CMK (cell line): Measurements from ENCODE around the gene DUSP10.

Source experiments
- DNase-seq: peaks from one replicate; pipeline ENCODE4 v3.0.0-alpha.2; 2010; ENCODE audit warnings: low read depth

DUSP10 gene

DNA sequence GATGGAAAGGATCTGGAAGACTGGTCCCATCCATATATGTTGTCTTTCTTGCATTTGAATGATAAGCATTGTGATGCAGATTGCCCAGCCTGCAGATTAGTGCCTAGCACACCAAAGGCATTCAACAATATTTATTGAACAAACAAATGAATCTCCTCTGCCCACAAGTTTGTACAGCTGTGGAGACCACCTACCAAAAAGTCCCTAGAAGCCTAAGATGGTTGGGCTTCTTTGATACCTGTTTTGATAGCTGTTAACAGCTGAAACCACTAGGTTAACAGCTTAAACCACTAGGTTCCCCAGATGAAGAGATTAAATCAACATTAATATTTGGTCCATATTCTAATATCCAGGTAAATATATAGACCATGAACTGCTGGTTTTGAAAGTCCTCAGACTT, 9.8 kb downstream of the DUSP10 start:
- no peak for DNase-seq

DNA sequence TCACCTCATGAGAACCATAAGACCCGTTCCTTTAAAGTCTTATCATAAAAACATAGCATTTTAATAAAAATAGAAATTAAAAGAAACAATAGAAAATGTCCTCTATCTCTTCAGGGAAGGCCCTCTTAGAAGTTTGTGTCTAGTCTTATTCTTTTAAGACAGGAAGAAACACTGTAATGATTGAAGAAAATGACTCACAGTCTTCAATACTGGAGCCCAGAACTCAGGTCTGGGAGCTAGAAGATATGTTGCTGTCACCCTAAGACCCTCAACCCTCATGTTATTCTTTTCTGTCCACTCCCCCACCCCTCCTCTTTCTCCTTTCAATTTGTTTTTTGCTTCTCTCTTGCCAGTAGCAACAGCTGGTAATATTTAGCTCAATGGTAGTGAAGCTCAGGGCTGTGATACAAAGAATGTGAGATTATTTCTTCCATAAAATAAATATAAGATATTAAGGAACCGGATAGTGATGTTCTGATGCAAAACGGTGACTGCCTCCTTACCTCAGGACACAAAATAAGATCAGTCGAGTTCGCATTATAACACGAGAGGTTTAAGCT, 12.0 kb downstream of the DUSP10 start:
- no peak for DNase-seq

GRCh38 chr1:221728037-221728505, 13.8 kb downstream of the DUSP10 start:
- DNase-seq: no peak

DNA sequence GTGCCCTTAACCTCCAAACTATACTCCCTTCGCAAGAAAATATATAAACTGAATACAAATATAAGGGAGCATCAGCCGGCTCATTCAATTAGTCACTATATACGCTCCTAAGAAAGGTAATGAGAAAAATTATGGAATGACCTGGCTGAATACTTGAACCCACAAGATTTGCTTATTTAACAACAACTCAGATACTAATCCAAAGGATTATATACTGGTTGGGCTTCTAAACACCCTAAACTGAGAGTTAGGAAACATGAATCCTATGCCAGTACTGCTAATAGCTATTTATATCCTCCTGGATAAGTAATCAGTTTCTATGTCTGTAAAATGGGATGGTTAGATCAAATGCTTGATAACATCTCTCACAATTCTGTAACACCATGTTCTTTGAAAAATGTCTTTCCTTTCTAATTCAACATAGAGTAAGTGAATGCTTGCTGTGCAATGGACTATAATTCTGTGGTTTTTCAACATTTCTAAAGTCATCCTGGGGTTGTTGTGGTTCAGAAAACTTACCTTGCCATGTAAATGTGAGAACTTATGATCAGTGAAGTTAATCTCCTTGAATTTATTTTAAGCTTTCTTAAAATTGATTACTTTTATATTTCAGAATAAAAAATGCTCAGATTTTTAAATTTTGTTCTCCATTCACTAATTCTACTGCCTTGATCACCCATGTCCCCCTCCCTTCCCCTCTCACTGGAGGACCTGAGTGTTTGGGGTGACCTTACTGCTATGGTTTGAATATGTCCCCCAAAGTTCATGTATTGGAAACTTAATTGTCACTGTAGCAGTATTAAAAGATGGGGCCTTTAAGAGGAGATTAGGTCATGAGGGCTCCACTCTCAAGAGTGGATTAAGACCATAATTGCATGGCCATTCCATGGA, 14.5 kb downstream of the DUSP10 start:
- DNase-seq: no peak

- DNase-seq: no peak
These were observed 15.9 kb downstream of the DUSP10 start for GRCh38 chr1:221725735-221726672.

DNA sequence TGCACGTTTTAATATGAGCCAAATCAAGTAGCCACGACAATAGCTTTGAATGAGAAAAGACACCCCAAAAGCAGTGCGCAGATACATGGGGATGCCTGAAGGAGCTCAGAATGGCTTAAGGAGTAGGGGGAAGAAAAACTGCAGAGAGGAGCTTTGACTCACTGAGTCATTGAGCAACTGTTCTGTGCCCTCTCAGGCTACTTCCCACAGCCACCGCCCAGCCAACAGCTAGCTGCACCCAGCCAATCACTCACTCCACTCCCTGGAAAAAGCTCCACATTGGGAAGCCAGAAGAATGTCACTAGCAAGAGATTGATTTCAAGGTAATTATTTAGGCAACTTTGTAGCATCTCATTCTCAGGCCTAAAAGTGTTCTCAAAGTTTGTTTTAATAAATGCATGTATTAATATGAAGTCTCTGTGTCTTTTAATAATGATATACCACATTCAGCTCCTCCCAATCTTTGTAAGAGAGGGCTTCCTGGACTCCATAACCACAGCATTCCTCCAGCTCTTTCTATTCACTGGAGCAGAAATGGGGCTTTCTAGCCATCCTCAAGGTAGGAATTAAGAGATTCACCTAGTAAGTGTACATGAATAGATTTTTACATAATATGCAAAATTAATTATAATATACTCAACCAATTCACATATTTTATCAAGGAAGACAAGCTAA, 16.8 kb downstream of the DUSP10 start:
- no peak for DNase-seq

DNA sequence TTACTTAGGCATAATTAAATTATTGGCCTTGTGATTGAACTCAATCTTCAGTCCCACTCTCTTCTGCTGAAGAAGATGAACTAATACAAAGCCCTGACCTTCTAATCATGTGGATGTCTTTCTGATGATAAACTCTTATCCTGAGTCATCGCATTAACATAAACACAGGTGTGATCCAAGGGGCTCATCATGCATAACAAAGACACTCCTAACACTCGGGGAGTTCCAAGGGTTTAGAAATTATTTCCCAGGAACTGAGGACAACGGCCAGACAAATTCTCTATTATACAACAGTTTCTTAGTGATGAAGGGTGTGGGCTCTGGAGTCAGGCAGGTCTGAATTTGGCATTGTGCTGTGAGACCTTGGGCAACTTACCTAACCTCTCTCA, 18.0 kb downstream of the DUSP10 start:
- DNase-seq: no peak

DNA sequence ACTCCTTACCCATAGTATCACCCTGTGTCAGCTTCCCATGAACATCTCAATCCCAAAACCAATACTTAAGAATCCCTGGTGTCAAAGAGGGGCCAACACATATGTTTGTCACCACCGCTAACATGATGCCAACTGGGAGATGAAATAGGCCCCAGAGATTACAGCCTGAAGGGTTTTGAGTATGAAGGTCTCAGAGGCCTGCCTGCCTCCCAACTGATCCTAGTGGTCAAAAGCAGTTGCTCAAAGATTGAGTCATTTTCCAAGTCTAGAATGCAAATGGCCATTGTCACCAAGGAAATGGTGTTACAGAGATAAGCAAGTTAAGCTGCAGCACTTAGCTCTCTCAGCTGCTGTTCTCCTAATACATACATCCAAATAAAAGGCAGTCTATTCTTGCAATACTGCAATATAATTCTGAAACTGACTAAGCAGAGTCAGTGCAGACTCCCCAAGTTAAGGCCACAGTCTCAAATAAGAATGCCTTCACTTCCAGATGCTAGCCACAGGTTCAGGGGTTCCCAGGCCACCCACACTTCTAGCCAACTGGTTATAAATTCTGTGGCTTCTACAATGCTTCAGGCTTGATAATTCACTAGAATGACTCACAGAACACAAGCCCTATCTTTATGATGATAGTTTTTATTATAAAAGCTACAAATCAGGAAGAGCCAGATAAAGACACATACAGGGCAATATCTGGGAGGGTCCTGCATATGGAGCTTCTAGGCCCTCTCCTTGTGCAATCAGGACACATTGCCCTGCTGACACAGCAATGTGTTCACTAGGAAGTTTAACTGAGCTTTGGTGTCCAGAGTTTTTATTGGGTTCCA, 18.7 kb downstream of the DUSP10 start:
- DNase-seq: no peak

- no peak for DNase-seq
These were observed 19.5 kb downstream of the DUSP10 start for GRCh38 chr1:221722254-221723017.

- DNase-seq: no peak
These were observed 21.3 kb downstream of the DUSP10 start for GRCh38 chr1:221720545-221720944.

GRCh38 chr1:221719987-221720386, 21.9 kb downstream of the DUSP10 start:
- no peak for DNase-seq

DNA sequence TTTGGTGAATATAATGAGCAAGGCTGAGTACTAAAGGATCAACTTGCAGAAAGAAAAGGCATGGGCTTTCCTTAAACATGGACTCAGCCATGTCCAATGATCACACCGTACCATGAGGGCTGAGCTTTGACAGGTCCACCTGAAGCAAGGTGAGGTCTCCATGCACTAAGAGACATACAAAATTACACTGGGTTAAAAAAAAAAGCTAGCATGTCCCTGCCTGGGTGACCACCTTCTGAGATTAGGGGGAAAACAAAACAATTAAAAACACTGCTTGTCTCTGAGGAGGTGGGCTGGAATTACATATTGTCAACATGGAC, 22.7 kb downstream of the DUSP10 start:
- no peak for DNase-seq

- no peak for DNase-seq
These were observed 23.3 kb downstream of the DUSP10 start for GRCh38 chr1:221718381-221719277.

DNA sequence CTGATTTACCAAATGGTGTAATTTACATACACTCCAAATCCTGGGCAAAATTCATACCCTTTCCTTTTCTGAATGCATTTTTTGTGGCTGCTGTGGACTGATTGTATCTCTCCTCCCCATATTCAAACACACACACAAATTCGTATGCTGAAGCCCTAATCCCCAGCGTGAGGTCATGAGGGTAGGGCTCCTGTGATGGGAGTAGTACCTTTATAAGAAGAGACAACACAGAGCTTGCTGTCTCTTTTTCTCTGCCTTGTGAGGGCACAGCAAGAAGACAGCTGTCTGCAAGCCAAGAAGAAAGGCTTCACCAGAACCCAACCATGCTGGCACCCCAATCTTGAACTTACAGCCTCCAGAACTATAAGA, 24.4 kb downstream of the DUSP10 start:
- no peak for DNase-seq

DNA sequence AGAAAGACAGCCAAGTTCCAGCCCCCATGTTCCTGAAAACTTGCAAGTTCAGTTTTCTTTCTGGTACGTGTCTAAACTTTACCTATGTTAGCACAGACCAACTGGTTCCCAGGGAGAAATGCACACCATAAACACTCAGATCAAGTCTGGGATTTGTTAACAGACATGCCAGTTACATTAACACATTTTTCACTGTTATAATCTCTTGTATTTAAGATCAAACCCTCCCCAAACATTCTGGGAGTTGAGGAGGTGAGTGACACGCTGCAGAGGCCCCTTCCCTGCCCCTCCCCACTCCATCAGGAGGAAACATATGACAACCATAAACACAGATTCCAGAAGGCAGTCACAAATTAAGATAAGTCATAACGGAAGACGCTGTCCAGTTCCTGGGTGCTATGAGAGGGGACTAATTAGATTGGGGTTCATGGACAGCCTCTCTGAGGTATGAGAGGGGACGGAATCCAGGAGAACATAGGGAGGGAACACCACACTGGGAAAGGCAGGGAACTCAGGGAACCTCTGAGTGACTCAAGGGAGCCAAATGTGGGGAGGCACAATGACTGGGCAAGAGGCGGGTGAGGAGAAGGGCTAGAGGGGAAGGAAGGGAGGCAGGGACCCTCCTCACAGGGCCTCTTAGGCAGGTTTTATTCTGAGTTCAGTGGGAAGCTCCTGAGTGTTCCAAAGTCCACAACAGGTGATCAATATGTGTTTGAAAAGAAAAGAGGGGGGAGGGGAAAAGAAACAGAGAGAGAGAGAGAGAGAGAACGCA, 25.0 kb downstream of the DUSP10 start:
- no peak for DNase-seq

DNA sequence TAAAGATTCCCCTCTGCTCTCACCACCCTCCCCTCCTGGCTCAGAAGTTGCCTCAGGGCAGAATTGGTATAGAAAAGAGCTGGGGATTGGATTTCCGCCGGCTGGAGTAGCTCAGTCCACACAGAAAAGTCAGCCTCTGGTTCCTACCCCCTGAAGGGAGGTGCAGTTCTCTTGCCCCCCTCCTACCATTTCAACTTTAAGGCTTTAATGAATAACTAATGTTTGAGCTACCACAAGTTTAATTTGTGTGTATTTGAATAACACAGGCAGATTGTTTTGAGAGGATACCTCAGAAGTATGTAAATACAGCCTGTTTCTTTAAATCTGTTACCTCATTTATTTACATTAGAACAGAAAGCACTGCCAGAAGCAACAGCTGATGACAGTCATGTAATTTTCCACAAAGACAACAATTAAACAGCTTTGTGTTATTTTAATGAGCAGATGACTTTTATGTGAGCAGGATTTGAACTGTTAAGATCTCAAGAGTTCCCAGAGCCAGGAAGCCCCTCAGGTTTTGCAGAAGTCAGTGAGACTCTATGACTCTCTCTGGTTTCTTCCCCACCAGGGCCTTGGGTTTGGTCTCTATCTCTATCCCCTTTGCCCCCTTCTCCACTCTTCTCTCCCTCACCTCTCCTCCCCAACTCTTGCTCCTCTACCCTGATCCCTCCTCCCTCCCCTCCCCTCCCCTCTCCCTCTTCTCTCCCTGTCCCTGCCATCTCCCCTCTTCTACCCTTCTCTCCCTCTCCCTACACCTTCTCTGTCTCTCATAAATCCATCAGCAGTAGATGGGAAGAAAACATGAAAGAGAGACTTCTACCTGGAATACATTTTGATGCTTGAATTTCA, 26.3 kb downstream of the DUSP10 start:
- DNase-seq: no peak

- DNase-seq: no peak
These were observed 27.4 kb downstream of the DUSP10 start for GRCh38 chr1:221714227-221715152.
